Endothelial cell of umbilical vein (primary cell): ENCODE measurements around the gene CCNY. TPM values are rescaled to one million over a fixed set of nuclear protein-coding genes. Genes with fewer than 3 reads are reported as not detected.
"Not testable (repeated sequence)": the region's sequence is repeated elsewhere in the genome, so short reads cannot be mapped to it uniquely, and the experiment has no call there.

Experiments used
- BruUV-seq: library from RNA; stranded (reverse); fragments of 400-500 nt; replicated peaks from 2 replicates; lab custom pipeline; 2021; lab: Mats Ljungman, UMichigan
- CTCF ChIA-PET: fragments of 300-600, 350-600 bp; sonication (Branson Sonifier 250); formaldehyde crosslinking; loops from one replicate; lab custom pipeline; 2021; ENCODE audit warnings: antibody characterized with exemption, inconsistent platforms; lab: Charles Lee
- POLR2A ChIA-PET: fragments of 300-600, 350-600 bp; sonication (Branson Sonifier 250); formaldehyde crosslinking; loops from one replicate; lab custom pipeline; 2021; ENCODE audit warnings: antibody characterized with exemption, inconsistent platforms; lab: Charles Lee
- DNase-seq: peaks from one replicate; pipeline ENCODE4 v3.0.0-alpha.2; 2011; ENCODE audit warnings: low read depth, low spot score
- FAIRE-seq: peaks from 2 replicates; lab custom pipeline; 2011; peaks lifted over from hg19 to GRCh38; lab: Jason Lieb, UNC
- H2AFZ ChIP-seq: 2 replicates; pipeline ENCODE4 v1.6.0; 2012; ENCODE audit warnings: low read depth, low read length, control low read depth, inconsistent platforms
- H3K27ac ChIP-seq: 2 replicates; pipeline ENCODE4 v1.5.1; 2011; ENCODE audit warnings: low read depth, mild to moderate bottlenecking, control low read depth, low read length, moderate library complexity; ENCODE audit not compliant: insufficient read depth
- H3K27me3 ChIP-seq, 2 experiments: 2 replicates each; pipeline versions ENCODE4 v1.6.0 to v1.6.1; 2011; ENCODE audit warnings: low read length in 2 of 2, mixed read lengths in 1 of 2; ENCODE audit not compliant: control insufficient read depth in 2 of 2, insufficient read depth in 2 of 2
- H3K36me3 ChIP-seq, 2 experiments: 2 replicates in 1 of 2; 3 replicates in 1 of 2; pipeline ENCODE4 v1.5.1; 2011; ENCODE audit warnings: low read length in 2 of 2, mild to moderate bottlenecking in 1 of 2, moderate library complexity in 1 of 2; ENCODE audit not compliant: control insufficient read depth in 2 of 2, insufficient read depth in 2 of 2; ENCODE audit errors: extremely low read depth in 1 of 2
- H3K4me1 ChIP-seq: 3 replicates; pipeline ENCODE4 v1.5.1; 2011; ENCODE audit warnings: mild to moderate bottlenecking, low read length; ENCODE audit not compliant: control insufficient read depth, insufficient read depth; ENCODE audit errors: extremely low read depth
- H3K4me2 ChIP-seq: 2 replicates; pipeline ENCODE4 v1.6.1; 2011; ENCODE audit warnings: low read length, control low read depth, mixed read lengths; ENCODE audit not compliant: insufficient read depth
- H3K4me3 ChIP-seq, 3 experiments: fragments of 200-600 bp in 1 of 3; sonication (generic), shearing (Covaris generic) in 1 of 3; replicated peaks in 1 of 3; 2 replicates each; pipeline ENCODE4 v1.5.1; 2011 to 2016; ENCODE audit warnings: control low read depth in 3 of 3, low read length in 3 of 3, mild to moderate bottlenecking in 2 of 3, inconsistent platforms in 1 of 3, low read depth in 1 of 3, moderate library complexity in 1 of 3; ENCODE audit not compliant: insufficient read depth in 1 of 3
- H3K79me2 ChIP-seq: 2 replicates; pipeline ENCODE4 v1.6.0; 2012; ENCODE audit warnings: low read length, inconsistent platforms; ENCODE audit not compliant: control insufficient read depth, insufficient read depth
- H3K9ac ChIP-seq: replicated peaks from 2 replicates; pipeline ENCODE3; 2011; ENCODE audit warnings: low read length, control low read depth; ENCODE audit not compliant: insufficient read depth; ENCODE audit errors: extremely low read depth
- H3K9me1 ChIP-seq: replicated peaks from 3 replicates; pipeline ENCODE4 v1.6.0; 2011; ENCODE audit warnings: mild to moderate bottlenecking, low read length; ENCODE audit not compliant: control insufficient read depth, insufficient read depth; ENCODE audit errors: extremely low read depth
- H3K9me3 ChIP-seq: replicated peaks from 2 replicates; pipeline ENCODE4 v1.5.1; 2012; ENCODE audit warnings: low read length, inconsistent platforms; ENCODE audit not compliant: control insufficient read depth, insufficient read depth
- H4K20me1 ChIP-seq: replicated peaks from 2 replicates; pipeline ENCODE3; 2011; ENCODE audit warnings: mild to moderate bottlenecking, low read length; ENCODE audit not compliant: control insufficient read depth, insufficient read depth; ENCODE audit errors: extremely low read depth
- FOS ChIP-seq: IDR thresholded peaks from 2 replicates; pipeline ENCODE4 v1.6.1; 2011; ENCODE audit warnings: mild to moderate bottlenecking, low read length, moderate library complexity, borderline replicate concordance; ENCODE audit not compliant: insufficient read depth
- dilution Hi-C: fragments of 300-500 bp; cut with MboI; formaldehyde crosslinking; loops from one replicate; pipeline ENCODE4 v1.15.0; 2019; ENCODE audit warnings: low sequenced_read_pairs; ENCODE audit not compliant: extremely low pct_ligation_motif_present
- intact Hi-C: fragments of 100-400 bp; cut with micrococcal nuclease; formaldehyde crosslinking; loops from one replicate; pipeline ENCODE4 v1.10.0; 2022
- polyA plus RNA-seq, 4 experiments: library from polyadenylated mRNA; depleted of rRNA in 3 of 4; stranded (reverse) in 3 of 4; unstranded in 1 of 4; fragments of >200 nt; gene quantifications; 2 replicates each; pipeline versions ENCODE4 v1.2.1 to v1.2.3, GENCODE V29; 2011 to 2012; ENCODE audit warnings: missing spikeins in 1 of 4
- total RNA-seq: library from RNA; stranded (reverse); gene quantifications from 2 replicates; pipeline ENCODE4 v1.2.3, GENCODE V29; 2021

Gene CCNY
- total and polyA plus RNA-seq, 2 donors (not counting 3 experiments of a cell fraction or from before 2014, with no cell fraction given): 61.5 to 107 TPM

- H3K36me3 ChIP-seq: peaks cover 12 to 16% of the 10 kb centered on the region in 2 experiments
- TF ChIP-seq FOS: no peak
- H3K4me1 ChIP-seq: no peaks in the 10 kb centered on the region
- dilution Hi-C loops: no loop called here
- no peak overlapping the region for H3K9ac ChIP-seq
- no peaks in the 10 kb centered on the region for H3K9me3 ChIP-seq
- peaks cover 25% of the 10 kb centered on the region for H3K79me2 ChIP-seq
- no peak overlapping the region for H3K27ac ChIP-seq
- DNase-seq (no peak), FAIRE-seq (no peak)
- H3K9me1 ChIP-seq: no peaks in the 10 kb centered on the region
- H3K4me2 ChIP-seq: no peak overlapping the region
- no peaks in the 10 kb centered on the region for H3K27me3 ChIP-seq
- H2AFZ ChIP-seq: no peak overlapping the region
- no peak overlapping the region for H3K4me3 ChIP-seq
- intact Hi-C loops: no loop called here
- CTCF ChIA-PET: no interaction called here
- POLR2A ChIA-PET: no interaction called here
- no TSS peak for BruUV-seq
- H4K20me1 ChIP-seq: no peaks in the 10 kb centered on the region
Observed at GRCh38 chr10:35536789-35537188, 200.5 kb downstream of the CCNY start.

- H3K4me2 ChIP-seq, H3K27me3 ChIP-seq, H4K20me1 ChIP-seq, H3K9me1 ChIP-seq, H2AFZ ChIP-seq, DNase-seq, H3K27ac ChIP-seq, H3K4me3 ChIP-seq, BruUV-seq, CTCF ChIA-PET, POLR2A ChIA-PET, intact Hi-C loops, dilution Hi-C loops, H3K9ac ChIP-seq, H3K4me1 ChIP-seq, H3K9me3 ChIP-seq: not testable (repeated sequence)
- Histone ChIP-seq H3K79me2 (peaks cover 27% of the 10 kb centered on the region), H3K36me3 (peaks cover 12 to 13% of the 10 kb centered on the region in 2 experiments)
- FAIRE-seq: peak; percentile 57
Observed at GRCh38 chr10:35537925-35538324, 201.6 kb downstream of the CCNY start.
